ENCODE data around the gene WDR37. TPM values are rescaled to one million over a fixed set of nuclear protein-coding genes. Genes with fewer than 3 reads are reported as not detected.
"Not testable (repeated sequence)": the region's sequence is repeated elsewhere in the genome, so short reads cannot be mapped to it uniquely, and the experiment has no call there.

WDR37 gene
- total and polyA plus RNA-seq, 5 experiments from 2014 or later: 15.9 to 49.4 (median 21.6) TPM

- peaks cover 42 to 71% (median 61%) of the 10 kb centered on the region in 4 donors for H3K4me1 Mint-ChIP-seq
- ATAC-seq: no peak
- peaks cover 0 to 8% (median 0%) of the 10 kb centered on the region in 9 donors for H3K9me3 Mint-ChIP-seq
- peak overlapping the region in 8 of 10 donors; percentile 4 to 94 (median 58) for H3K27ac Mint-ChIP-seq
- POLR2A ChIA-PET: no interaction called here
- peaks cover 4 to 81% (median 28%) of the 10 kb centered on the region in 3 donors for H3K36me3 Mint-ChIP-seq
- no peaks in the 10 kb centered on the region for H3K27me3 Mint-ChIP-seq
- DNase-seq: no peak
- H3K4me3 Mint-ChIP-seq: no peak overlapping the region
Observed at GRCh38 chr10:1114719-1115606, 58.8 kb downstream of the WDR37 start.

- Mint-ChIP-seq H3K9me3 (peaks cover 0 to 8% (median 0%) of the 10 kb centered on the region in 9 donors), H3K27me3 (no peaks in the 10 kb centered on the region), H3K36me3 (peaks cover 4 to 80% (median 30%) of the 10 kb centered on the region in 3 donors), H3K4me1 (peaks cover 39 to 68% (median 58%) of the 10 kb centered on the region in 4 donors), H3K4me3 (no peak overlapping the region), H3K27ac (peak overlapping the region in 9 of 10 donors; percentile 15 to 88 (median 59))
- POLR2A ChIA-PET: no interaction called here
- ATAC-seq (no peak), DNase-seq (no peak)
Observed at GRCh38 chr10:1115607-1115955, 59.4 kb downstream of the WDR37 start.

- Mint-ChIP-seq H3K9me3 (peaks cover 0 to 8% (median 0%) of the 10 kb centered on the region in 9 donors), H3K4me1 (peaks cover 35 to 63% (median 53%) of the 10 kb centered on the region in 4 donors), H3K27ac (peak overlapping the region in 9 of 10 donors; percentile 43 to 89 (median 63)), H3K36me3 (peaks cover 4 to 81% (median 30%) of the 10 kb centered on the region in 3 donors), H3K27me3 (no peaks in the 10 kb centered on the region), H3K4me3 (no peak overlapping the region)
- DNase-seq: no peak
- ATAC-seq: no peak
- POLR2A ChIA-PET: no interaction called here
Observed at GRCh38 chr10:1116051-1116450, 59.9 kb downstream of the WDR37 start.

GRCh38 chr10:1116696-1117280 lies 60.6 kb downstream of the WDR37 start:
- Mint-ChIP-seq H3K9me3 (peaks cover 0 to 8% (median 0%) of the 10 kb centered on the region in 9 donors), H3K36me3 (peaks cover 4 to 81% (median 30%) of the 10 kb centered on the region in 3 donors), H3K27me3 (no peaks in the 10 kb centered on the region), H3K4me1 (peaks cover 34 to 58% (median 47%) of the 10 kb centered on the region in 4 donors), H3K4me3 (no peak overlapping the region), H3K27ac (peak overlapping the region; percentile 59 to 90 (median 82))
- no peak for DNase-seq
- no peak for ATAC-seq
- POLR2A ChIA-PET: no interaction called here

- ATAC-seq: peak; percentile 46 to 60
- Mint-ChIP-seq H3K9me3 (peaks cover 0 to 8% (median 0%) of the 10 kb centered on the region in 9 donors), H3K4me3 (peak overlapping the region in 6 of 10 donors; percentile 14 to 64 (median 46)), H3K27me3 (no peaks in the 10 kb centered on the region), H3K27ac (peak overlapping the region; percentile 59 to 90 (median 82)), H3K36me3 (peaks cover 8 to 81% (median 31%) of the 10 kb centered on the region in 3 donors), H3K4me1 (peaks cover 28 to 57% (median 40%) of the 10 kb centered on the region in 4 donors)
- peak in 4 of 10 donors; percentile 12 to 23 (median 21) for DNase-seq
- POLR2A ChIA-PET: no interaction called here
Observed at GRCh38 chr10:1117651-1118050, 61.5 kb downstream of the WDR37 start.

GRCh38 chr10:1118318-1118717 lies 62.1 kb downstream of the WDR37 start:
- DNase-seq (peak in 6 of 10 donors; percentile 9 to 42 (median 34)), ATAC-seq (peak in 1 of 2 donors; percentile 64)
- Mint-ChIP-seq H3K4me3 (peak overlapping the region in 7 of 10 donors; percentile 12 to 54 (median 18)), H3K36me3 (peaks cover 9 to 80% (median 30%) of the 10 kb centered on the region in 3 donors), H3K4me1 (peaks cover 29 to 58% (median 42%) of the 10 kb centered on the region in 4 donors), H3K27ac (peak overlapping the region in 9 of 10 donors; percentile 65 to 91 (median 85))
- POLR2A ChIA-PET: interaction anchor here (1.0 kb wide), 1 partner anchor 10 kb away, joined by 3 read pairs; no protein-coding TSS in a partner anchor
- H3K27me3 Mint-ChIP-seq, H3K9me3 Mint-ChIP-seq: not testable (repeated sequence)

- Mint-ChIP-seq H3K4me1 (peaks cover 31 to 61% (median 46%) of the 10 kb centered on the region in 4 donors), H3K36me3 (peaks cover 11 to 81% (median 34%) of the 10 kb centered on the region in 3 donors), H3K9me3 (peaks cover 0 to 8% (median 0%) of the 10 kb centered on the region in 9 donors), H3K27me3 (no peaks in the 10 kb centered on the region), H3K4me3 (peak overlapping the region in 3 of 10 donors; percentile 10 to 38 (median 12)), H3K27ac (peak overlapping the region; percentile 71 to 91 (median 86))
- DNase-seq (no peak), ATAC-seq (no peak)
- POLR2A ChIA-PET: interaction anchor here (1.0 kb wide), 1 partner anchor 9 kb away, joined by 3 read pairs; no protein-coding TSS in a partner anchor
Observed at GRCh38 chr10:1119027-1119426, 62.8 kb downstream of the WDR37 start.

- H3K36me3 Mint-ChIP-seq: peaks cover 16 to 81% (median 39%) of the 10 kb centered on the region in 3 donors
- no peaks in the 10 kb centered on the region for H3K27me3 Mint-ChIP-seq
- POLR2A ChIA-PET: no interaction called here
- no peak for ATAC-seq
- no peak for DNase-seq
- H3K9me3 Mint-ChIP-seq: peaks cover 0 to 8% (median 0%) of the 10 kb centered on the region in 9 donors
- H3K27ac Mint-ChIP-seq: peak overlapping the region; percentile 71 to 91 (median 86)
- peak overlapping the region in 1 of 10 donors; percentile 10 for H3K4me3 Mint-ChIP-seq
- H3K4me1 Mint-ChIP-seq: peaks cover 34 to 66% (median 50%) of the 10 kb centered on the region in 4 donors
Observed at GRCh38 chr10:1119501-1119900, 63.3 kb downstream of the WDR37 start.

GRCh38 chr10:1120306-1120705 lies 64.1 kb downstream of the WDR37 start:
- peaks cover 18 to 81% (median 42%) of the 10 kb centered on the region in 3 donors for H3K36me3 Mint-ChIP-seq
- POLR2A ChIA-PET: no interaction called here
- peak overlapping the region in 6 of 10 donors; percentile 26 to 87 (median 79) for H3K27ac Mint-ChIP-seq
- peaks cover 38 to 68% (median 52%) of the 10 kb centered on the region in 4 donors for H3K4me1 Mint-ChIP-seq
- DNase-seq: no peak
- no peak for ATAC-seq
- peaks cover 0 to 8% (median 0%) of the 10 kb centered on the region in 9 donors for H3K9me3 Mint-ChIP-seq
- H3K27me3 Mint-ChIP-seq: no peaks in the 10 kb centered on the region
- H3K4me3 Mint-ChIP-seq: no peak overlapping the region

GRCh38 chr10:1120801-1121211 lies 64.6 kb downstream of the WDR37 start:
- POLR2A ChIA-PET: no interaction called here
- peak overlapping the region in 1 of 10 donors; percentile 32 for H3K27ac Mint-ChIP-seq
- no peaks in the 10 kb centered on the region for H3K27me3 Mint-ChIP-seq
- peaks cover 18 to 81% (median 47%) of the 10 kb centered on the region in 3 donors for H3K36me3 Mint-ChIP-seq
- H3K4me1 Mint-ChIP-seq: peaks cover 41 to 67% (median 52%) of the 10 kb centered on the region in 4 donors
- DNase-seq (no peak), ATAC-seq (no peak)
- H3K4me3 Mint-ChIP-seq: no peak overlapping the region
- H3K9me3 Mint-ChIP-seq: peaks cover 0 to 8% (median 0%) of the 10 kb centered on the region in 9 donors

- POLR2A ChIA-PET: no interaction called here
- Mint-ChIP-seq H3K4me3 (no peak overlapping the region), H3K27me3 (no peaks in the 10 kb centered on the region), H3K4me1 (peaks cover 42 to 63% (median 49%) of the 10 kb centered on the region in 4 donors), H3K9me3 (peaks cover 0 to 8% (median 0%) of the 10 kb centered on the region in 9 donors), H3K27ac (peak overlapping the region in 4 of 10 donors; percentile 31 to 69 (median 34)), H3K36me3 (peaks cover 18 to 81% (median 47%) of the 10 kb centered on the region in 3 donors)
- DNase-seq: no peak
- no peak for ATAC-seq
Observed at GRCh38 chr10:1121271-1121970, 65.2 kb downstream of the WDR37 start.

- peaks cover 37 to 54% (median 40%) of the 10 kb centered on the region in 4 donors for H3K4me1 Mint-ChIP-seq
- H3K27ac Mint-ChIP-seq: peak overlapping the region in 9 of 10 donors; percentile 37 to 77 (median 67)
- H3K27me3 Mint-ChIP-seq: no peaks in the 10 kb centered on the region
- H3K36me3 Mint-ChIP-seq: peaks cover 18 to 83% (median 44%) of the 10 kb centered on the region in 3 donors
- ATAC-seq (no peak), DNase-seq (no peak)
- POLR2A ChIA-PET: no interaction called here
- no peak overlapping the region for H3K4me3 Mint-ChIP-seq
- peaks cover 0 to 8% (median 0%) of the 10 kb centered on the region in 9 donors for H3K9me3 Mint-ChIP-seq
Observed at GRCh38 chr10:1122349-1122748, 66.2 kb downstream of the WDR37 start.
